GM18868 (cell line): ENCODE data around the gene DPCD.
A peak's percentile ranks its signal among the peaks of the same experiment; 100 is the strongest.

Source experiments
- ATAC-seq: cut with Tn5 transposase; IDR thresholded peaks from one replicate; pipeline ENCODE4 v1.9.1; 2021; ENCODE audit warnings: mild to moderate bottlenecking, moderate library complexity; ENCODE audit not compliant: unreplicated experiment

DPCD gene

DNA sequence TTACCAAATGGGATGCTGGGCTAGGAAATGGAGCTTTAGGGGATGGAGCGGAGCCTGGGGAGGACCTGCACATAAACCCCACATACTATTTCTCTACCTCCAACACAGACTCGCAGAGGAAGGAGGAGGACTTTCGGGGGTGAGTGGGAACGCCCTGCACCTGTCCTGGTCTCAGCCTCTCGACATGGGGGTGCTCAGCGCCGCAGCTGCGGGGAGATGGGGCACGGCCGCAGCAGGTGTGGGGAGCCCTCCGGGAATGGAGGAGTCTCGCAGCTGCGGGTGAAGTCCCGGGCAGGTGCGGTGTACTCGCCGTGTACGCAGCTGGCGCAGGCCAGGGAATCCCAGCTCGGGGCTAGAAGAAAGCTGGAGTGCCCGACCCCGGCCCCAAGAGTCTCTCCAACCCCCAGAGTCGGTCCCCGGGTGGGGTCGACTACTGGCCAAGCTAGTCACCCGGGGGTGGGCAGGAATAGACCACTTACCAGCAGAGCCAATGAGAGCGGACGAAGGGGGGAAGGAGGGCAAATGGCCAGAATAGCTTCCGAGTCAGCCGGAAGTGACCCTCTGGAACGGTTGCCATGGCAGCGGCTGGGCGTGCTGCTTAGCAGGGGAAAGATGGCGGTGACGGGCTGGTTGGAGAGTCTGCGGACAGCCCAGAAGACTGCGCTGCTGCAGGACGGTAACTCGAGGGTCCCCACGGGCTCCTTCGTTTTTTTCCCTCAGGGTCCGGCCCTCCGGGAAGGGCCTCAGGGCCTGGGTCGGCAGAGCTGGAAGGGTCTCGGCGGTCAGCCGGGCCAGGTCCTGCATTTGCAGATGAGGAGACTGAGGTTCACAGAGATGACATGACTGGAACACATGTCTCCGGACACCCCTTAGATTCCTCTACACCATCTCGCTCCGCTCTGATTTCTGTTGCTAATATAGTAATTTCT lies at the start of gene DPCD, which contains the start of gene POLL:
TSS of gene DPCD (plus strand) at position 597 of the 929 bp plus-strand sequence. CDS start at position 613, 16 bp downstream.
TSS of gene POLL (minus strand) at position 533 of the 929 bp plus-strand sequence. CDS start 897 bp downstream, outside the sequence.
- peak; percentile 98 for ATAC-seq

DNA sequence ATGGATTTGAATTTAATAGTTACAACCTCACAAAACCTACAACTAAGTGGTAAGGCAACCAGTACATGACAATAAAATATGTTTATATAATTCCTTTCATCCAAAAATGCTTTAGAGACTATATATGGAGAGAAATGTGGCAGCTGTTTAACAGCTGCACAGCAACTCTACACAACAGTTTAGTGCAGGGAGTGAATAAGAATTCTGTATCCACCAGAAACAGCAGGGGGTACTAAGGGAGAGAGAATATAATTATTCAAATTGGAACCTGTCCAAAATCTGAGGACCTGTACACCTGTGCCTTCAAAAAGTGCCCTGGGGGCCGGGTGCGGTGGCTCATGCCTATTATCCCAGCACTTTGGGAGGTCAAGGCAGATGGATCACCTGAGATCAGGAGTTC lies 49.7 kb upstream of the DPCD start:
- no peak for ATAC-seq

DNA sequence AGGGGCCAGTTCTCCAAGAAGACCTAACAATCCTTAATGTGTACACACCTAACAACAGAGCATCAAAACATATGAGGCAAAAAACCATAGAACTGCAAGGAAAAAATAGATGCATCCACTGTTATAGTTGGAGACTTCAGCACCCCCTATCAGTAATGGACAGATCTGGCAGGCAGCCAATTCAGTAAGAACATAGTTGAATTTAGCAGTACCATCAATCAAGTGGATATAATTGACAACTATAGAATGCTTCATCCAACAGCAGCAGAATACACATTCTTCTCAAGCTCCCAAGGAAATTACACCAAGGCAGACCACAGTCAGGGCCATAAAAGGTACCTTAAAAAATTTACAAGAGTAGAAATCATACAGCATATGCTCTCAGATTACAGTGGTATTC lies 42.2 kb upstream of the DPCD start:
- ATAC-seq, result no peak

DNA sequence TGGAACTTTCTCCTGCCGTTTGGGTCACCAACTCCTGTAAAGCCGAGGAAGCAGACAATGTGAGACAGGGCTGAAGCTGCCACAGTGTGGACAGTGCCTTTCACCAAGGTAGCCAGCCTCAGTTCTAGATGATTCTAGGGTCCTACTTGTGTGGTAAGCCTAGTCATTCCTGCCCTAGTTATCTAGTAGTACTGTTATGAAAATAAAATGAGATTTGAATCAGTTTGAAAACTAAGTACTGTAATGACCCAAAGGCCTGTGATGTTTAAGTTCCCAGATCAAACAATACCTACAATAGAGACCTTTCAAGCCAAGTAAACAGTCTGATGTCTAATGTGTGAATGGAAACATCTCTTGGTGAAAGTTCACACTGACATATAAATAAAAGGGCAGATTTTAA lies 37.2 kb upstream of the DPCD start:
- ATAC-seq, result no peak

DNA sequence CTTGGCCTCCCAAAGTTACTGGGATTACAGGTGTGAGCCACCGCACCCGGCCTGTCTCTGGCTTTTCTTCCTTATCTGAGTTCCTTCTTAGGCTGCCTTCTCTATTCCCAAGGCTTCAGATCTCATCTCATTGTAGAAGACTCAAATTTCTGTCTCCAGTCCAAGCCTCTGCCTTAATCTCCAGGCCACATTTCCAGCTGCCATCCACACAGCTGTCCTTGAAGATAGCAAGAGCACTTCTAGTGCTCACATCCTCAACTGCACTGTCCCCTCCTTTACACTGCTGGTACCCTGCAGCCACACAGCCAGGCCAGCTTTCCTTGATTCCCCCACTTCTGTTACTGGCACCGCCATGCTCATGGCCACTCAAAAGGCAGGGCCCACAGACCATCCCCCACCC lies 35.7 kb upstream of the DPCD start:
- ATAC-seq, result no peak

DNA sequence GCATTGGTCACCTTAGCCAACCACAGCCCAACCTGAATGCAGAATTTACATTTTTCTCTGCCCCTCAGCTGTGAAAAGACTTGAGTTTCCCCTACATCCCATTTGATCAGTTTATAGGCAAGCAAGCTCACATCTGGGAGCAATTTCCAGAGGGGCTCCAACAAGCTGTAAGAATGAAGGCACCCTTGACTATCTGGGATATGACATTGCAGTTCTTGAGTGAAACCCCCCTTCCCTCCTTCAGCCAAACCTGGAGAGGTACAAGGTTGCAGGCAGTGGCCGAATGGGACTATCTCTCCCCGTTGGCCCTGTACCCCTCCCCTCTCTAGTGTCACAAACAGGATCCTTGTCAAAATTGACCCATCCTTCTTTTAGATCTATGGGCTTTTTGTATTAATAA lies 30.6 kb upstream of the DPCD start:
- ATAC-seq, result no peak

DNA sequence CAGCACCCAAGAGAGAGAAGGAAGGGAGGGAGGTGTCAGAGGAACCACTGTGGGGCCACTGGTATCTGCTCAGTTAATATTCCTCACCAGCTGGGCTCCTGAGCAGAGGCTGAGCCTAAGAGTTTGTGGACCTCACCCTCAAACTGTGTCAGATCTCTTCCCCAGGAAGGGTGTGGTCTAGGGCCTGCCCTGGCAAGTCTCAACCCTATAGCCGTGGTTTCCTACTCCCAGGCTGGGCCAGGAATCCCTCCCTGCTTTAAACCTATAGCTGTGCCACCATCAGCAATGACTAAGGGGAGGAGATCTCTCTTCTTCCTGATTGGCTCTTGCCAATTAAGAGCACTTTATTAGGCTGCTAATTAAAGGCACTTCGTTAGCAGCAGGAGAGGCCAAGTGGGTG lies 29.9 kb upstream of the DPCD start:
- ATAC-seq, result no peak

DNA sequence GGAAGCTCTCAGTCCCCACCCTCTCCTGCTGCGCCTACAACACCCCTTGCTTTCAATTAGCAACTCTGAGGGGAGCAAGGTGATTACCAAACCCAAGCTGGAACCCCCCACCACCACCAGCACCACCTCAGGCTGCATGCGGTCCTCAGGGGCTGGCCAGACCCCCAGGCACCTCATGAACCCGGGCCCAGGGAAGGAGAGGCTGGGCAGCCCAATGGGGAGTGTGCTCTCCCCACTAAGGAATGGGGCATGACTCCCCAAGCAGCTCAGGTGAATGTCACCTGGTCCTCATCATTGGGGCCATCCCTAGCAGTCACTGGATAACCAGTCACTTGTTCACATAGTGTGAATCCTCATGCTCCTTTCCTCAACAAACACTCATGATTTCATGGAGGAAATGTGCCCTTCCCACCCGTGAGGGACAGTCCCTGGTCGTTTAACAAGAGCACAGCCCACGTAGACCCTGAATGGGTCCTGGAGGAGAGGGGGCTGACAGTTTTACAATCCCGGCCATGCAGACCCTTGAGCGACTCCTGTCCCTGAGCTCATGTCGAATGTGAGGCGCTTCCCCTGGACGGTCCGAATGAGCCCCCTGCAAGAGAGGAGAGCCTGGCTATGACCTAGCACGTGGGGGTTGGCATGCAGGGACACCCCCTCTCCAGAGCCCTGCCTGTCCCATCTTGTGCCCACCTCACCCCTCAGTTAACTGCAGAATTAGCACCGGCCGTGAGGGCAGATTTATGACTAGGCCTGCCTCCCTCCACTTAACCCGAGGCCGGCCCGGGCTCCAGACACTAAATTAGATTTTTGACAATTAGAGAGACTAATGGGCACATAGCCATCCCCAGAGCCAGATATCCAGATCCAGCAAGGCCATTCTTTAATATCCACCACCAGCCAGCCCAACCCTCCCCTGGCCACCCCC lies 29.2 kb upstream of the DPCD start:
- no peak for ATAC-seq

DNA sequence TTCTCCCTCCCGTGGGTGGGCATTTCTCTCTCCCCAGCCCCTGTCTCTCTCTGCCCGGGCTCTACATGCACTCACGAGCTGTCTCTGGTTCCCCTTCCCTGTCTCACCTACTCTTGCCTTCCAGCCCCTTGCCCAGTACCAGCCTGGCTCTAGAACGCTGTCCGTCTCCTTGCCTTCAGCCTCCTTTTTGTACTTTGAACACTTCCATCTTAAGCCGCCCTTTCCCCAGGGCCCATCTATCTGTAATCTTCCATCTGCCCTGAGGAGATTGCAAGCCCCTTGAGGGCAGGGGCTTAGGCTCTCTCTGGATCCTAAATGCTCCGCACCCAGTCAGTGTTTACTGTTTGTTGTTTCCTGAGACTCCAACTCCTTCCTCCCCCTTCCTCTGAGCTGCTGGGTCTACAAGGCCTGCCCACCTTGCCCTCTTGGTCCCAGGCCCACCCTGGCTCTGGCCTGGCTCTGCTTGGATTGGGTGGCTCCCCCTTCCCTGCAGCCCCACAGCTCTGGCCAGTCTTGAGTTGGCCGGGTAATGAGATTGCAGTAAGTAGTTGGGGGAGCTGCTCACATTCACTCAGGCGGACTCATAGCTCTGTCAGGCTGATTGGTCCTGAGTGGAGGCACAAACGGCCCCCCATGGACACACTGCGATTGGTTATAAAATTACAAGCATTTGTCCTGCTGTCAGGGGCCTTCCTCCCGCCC lies 28.4 kb upstream of the DPCD start:
- no peak for ATAC-seq

DNA sequence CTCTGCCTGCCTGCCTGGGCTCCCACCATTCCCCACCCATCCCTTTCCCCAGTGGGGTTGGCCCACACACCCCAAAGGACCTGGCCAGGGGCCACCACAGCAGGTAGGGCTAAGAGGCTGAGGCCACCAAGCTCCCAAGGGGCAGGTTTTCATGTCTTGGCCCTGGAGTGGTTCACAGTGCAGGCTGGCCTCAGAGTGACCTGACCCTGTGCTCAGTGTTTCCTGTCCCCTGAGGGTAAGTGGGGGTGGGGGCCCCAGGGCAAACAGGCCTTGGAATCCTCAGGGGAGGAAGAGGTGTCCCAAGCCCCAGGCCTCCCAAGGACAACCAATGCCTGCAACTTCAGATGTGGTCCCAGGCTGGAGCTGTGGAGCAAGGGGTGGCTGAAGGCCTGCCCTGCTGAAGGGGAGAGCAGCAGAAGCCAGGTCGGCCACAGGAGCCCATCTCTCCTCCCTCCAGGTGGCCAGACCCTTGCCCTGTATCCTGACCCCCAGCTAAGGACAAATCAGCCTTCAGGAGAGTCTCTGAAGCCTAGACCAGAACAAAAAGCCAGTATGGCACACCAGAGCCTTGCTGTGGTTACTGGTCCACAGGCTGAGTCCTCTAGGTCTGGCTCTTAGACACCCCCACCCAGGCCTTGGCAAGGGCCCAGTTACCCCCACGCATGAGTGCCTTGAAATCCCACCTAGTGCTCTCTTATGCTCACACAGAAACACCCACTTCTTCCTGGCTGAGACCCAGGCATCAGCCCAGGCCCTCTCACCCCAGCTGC lies 27.6 kb upstream of the DPCD start:
- no peak for ATAC-seq

DNA sequence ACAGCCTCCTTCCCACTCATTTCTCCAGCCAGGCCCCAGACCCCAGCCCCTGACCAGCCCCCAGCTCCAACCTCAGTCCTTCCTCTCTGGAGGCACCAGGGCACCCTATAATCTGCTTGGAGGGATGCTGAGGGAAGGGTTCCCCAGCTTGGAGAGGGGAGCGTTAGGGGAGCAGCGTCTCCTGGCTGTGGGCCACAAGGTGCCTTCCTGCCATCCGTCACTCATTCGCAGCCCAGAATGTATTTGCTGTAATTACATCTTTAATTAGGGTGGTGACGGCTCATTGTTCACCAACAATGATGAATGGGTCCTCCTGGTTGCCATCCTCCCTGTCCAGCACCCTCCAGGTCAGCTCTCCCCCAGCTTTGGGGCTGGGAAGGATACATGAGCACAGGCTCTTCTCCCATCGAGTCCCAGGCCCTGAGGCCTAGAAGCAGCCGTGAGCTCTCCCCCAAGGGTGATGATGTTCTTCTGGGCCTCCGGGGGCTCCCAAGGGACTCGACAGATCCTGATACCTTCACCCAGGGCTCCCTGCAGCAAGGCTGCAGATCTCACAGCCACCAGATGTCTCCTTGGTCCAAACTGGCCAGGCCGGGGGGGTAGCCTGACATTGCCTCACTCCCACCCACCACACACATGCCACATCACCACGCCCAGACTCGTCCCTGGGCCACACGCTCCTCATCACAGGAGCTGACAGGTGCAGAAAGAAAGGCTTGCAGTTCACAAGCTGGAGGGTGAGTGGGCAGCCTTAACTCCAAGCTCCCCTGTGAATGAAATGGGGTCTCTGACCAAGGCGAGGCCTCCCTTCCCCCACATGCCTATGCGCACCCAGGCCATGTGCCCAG lies 26.8 kb upstream of the DPCD start:
- no peak for ATAC-seq

DNA sequence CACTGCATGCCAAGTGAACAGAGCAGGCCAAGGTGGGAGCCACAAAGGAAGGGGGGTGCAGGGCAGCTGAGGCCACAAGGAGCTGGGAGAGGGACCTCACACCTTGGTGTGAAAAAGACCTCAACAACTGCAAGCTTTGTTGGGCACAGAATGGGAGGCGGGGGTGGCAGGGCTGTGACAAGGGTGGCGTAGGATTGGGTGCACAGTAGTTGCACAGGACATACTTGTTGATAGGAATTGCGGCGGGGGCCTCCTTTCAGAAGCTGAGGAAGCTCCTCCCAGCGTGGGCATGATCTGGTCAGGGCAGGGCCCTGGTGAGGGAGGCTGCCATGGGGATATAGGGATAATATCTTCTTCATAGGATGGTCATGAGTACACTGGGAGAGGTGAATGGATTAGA lies 25.9 kb upstream of the DPCD start:
- ATAC-seq, result no peak

DNA sequence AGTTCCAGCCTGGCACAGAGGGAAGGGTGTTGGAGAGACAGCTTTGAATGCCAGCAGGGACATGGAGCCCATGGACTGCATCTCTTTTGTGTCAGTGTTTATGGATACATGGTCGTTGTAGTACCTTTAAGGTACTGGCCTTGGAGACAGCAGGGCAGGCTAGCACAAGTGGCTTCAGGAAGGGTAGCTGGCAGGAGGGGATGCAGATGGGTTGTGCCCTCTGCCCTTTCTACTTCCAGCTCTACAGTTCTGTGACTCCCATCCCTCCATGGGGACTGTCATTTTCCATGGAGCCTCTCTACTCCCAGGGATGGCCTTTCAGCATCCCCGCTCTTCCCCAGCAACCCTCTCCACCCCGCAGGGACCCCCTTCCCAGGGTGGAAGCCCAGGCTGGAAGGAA lies 25.1 kb upstream of the DPCD start:
- ATAC-seq, result no peak

DNA sequence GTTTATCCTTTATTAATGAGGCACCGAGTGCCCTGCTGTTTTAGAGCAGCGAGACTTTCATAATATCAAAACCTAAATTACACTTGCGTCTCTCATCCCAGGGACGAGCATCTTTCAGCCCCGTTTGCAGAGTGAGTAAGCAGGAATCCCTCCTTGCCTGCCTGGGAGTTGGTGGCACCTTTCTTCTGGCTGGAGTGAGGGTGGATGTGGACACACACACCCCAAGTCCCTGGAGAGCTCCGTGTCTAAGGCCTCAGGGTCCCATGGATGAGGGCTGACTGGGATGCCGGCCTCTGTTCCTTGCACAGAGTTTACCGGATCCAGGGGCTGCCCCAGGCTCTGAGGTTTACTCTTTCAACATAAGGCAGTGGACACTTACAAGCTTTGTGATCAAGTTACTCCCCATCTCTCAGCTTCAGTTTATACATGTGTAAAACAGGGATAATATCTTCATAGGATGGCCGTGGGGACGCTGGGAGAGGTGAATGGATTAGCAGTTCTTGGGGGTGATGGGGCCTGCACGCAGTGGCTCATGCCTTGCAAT lies 24.6 kb upstream of the DPCD start:
- ATAC-seq, result no peak

DNA sequence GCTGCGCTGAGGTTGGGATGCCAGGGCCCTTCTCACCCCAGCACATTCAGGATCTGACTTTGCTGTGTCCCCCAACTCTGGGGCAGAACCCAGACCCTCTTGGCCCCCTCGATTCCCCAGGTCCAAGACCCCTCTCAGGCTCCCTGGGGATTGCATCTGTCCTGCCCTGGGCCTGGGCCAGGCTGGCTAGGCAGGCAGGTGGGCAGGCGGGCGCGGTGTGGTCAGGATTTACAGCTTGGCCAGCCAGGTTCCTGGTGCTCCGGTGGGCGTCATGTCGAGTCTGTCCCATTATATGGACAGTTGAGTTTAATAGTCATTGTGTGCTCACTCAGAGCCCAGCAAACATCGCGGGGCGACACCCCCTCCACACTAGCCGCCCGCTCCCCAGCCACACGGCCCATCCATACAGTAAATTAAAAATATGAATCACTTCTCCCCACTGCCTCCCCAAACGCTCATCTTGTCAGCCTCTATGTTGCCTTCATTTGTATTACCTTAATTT lies 23.6 kb upstream of the DPCD start:
- no peak for ATAC-seq

DNA sequence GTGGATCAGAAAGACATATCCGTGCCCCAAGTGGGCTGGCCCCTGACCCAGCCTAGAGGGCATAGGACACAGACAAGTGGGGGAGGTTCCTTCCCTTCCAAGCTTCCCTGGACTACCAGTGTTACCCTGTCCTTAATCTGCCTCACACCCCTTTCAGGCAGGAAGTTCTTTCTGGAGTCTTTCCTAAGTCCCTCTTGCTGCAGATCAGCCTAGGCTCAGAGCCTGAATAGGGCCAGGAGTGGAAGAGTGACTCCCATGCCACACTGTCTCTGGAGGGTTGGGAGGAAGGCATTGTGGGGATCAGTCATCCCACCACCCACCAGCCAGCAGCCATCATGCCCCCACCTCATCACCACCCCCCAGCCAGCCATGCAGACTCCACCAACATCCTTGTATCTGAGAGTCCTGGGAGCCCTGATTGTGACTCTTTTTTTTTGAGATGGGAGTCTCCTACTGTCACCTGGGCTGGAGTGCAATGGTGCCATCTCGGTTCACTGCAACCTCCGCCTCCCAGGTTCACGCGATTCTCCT lies 22.7 kb upstream of the DPCD start:
- no peak for ATAC-seq

DNA sequence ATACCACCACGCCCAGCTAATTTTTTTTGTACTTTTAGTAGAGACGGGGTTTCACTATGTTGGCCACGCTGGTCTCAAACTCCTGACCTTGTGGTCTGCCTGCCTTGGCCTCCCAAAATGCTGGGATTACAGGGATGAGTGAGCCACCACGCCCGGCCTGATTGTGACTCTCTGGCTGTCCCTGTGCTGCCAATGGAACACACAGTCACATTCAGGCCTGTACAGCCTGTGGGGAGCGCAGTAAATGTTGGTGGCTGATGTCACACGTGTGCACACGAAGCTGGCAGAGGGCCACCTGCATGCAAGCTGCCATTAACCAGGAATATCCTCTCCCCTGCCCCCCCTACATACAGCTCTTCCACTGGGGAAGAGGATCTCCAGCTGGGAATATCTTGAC lies 22.2 kb upstream of the DPCD start:
- ATAC-seq, result no peak

DNA sequence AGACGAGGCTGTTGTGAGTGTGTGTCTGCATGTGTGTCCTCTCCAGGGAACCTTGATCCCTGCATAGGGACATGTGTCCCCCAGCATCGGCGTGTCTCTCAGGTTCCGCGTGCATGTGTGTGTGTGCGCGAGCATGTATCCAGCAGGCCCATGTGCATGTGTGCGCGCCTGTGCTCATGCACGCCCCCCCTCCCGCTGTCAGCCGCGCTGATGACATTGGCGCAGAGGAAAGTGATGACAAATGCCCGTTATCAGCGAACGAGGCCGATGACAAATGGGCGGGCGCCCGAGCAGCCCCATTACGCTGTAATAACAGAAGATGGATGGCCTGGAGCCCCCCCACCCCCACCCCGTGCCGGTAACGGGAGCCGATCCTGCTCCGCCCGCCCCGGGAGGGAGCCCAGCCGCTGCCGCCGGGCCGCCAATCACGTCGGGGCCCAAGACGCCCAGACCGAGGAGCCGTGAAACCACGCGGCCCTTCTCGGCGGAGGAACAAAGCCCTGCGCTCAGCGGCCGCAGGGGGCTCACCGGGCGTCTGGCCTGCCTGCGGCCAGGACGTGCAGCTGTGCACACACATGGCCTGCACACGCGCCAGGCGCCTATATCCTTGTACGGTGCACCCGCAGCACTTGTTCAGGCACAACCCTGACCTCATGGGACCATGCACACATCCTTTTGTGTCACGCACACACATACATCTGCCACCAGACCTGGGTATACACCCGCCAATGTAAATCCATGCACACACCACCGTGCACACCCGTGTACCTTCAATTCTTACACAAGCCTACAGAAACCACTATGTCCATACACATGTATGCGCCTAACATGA lies 21.6 kb upstream of the DPCD start:
- ATAC-seq, result no peak
